GM21576 (cell line): ENCODE data around the gene SPATA6.
"Not testable (repeated sequence)": the region's sequence is repeated elsewhere in the genome, so short reads cannot be mapped to it uniquely, and the experiment has no call there.

Experiments
- ATAC-seq: cut with Tn5 transposase; IDR thresholded peaks from one replicate; pipeline ENCODE4 v1.9.1; 2021; ENCODE audit warnings: mild to moderate bottlenecking, moderate library complexity; ENCODE audit not compliant: unreplicated experiment

SPATA6 gene

GRCh38 chr1:48371598-48371997, 100.4 kb downstream of the SPATA6 start:
- no peak for ATAC-seq

- ATAC-seq = no peak
Observed at GRCh38 chr1:48362901-48363300, 109.1 kb downstream of the SPATA6 start.

- ATAC-seq = no peak
Observed at GRCh38 chr1:48356901-48357300, 115.1 kb downstream of the SPATA6 start.

GRCh38 chr1:48344373-48344772, 127.6 kb downstream of the SPATA6 start:
- no peak for ATAC-seq

- no peak for ATAC-seq
Observed at GRCh38 chr1:48341221-48341620, 130.8 kb downstream of the SPATA6 start.

- no peak for ATAC-seq
Observed at GRCh38 chr1:48338257-48338656, 133.7 kb downstream of the SPATA6 start.

GRCh38 chr1:48333316-48333715, 138.7 kb downstream of the SPATA6 start:
- ATAC-seq = no peak

GRCh38 chr1:48332115-48332514, 139.9 kb downstream of the SPATA6 start:
- no peak for ATAC-seq

- ATAC-seq = no peak
Observed at GRCh38 chr1:48329905-48330304, 142.1 kb downstream of the SPATA6 start.

GRCh38 chr1:48329486-48329885, 142.5 kb downstream of the SPATA6 start:
- ATAC-seq = no peak

GRCh38 chr1:48311829-48312228, 160.2 kb downstream of the SPATA6 start:
- ATAC-seq = not testable (repeated sequence)

GRCh38 chr1:48309564-48310082, 162.4 kb downstream of the SPATA6 start:
- ATAC-seq = no peak

GRCh38 chr1:48302652-48303051, 169.4 kb downstream of the SPATA6 start:
- no peak for ATAC-seq

- no peak for ATAC-seq
Observed at GRCh38 chr1:48294656-48295055, 177.3 kb downstream of the SPATA6 start.

GRCh38 chr1:48294094-48294493, 177.9 kb downstream of the SPATA6 start:
- ATAC-seq = not testable (repeated sequence)

GRCh38 chr1:48292706-48293105, 179.3 kb downstream of the SPATA6 start:
- no peak for ATAC-seq

GRCh38 chr1:48291421-48291820, 180.6 kb downstream of the SPATA6 start:
- ATAC-seq = no peak

GRCh38 chr1:48285525-48285924, 186.5 kb downstream of the SPATA6 start:
- ATAC-seq = no peak

GRCh38 chr1:48284696-48285420, 187.1 kb downstream of the SPATA6 start:
- not testable (repeated sequence) for ATAC-seq

- ATAC-seq = not testable (repeated sequence)
Observed at GRCh38 chr1:48282329-48282728, 189.7 kb downstream of the SPATA6 start.

GRCh38 chr1:48277437-48277836, 194.6 kb downstream of the SPATA6 start:
- not testable (repeated sequence) for ATAC-seq

GRCh38 chr1:48266576-48266975, 205.4 kb downstream of the SPATA6 start:
- no peak for ATAC-seq

- no peak for ATAC-seq
Observed at GRCh38 chr1:48263041-48263440, 209.0 kb downstream of the SPATA6 start.
